ENCODE data around the gene PAX5.
"Not testable (repeated sequence)": the region's sequence is repeated elsewhere in the genome, so short reads cannot be mapped to it uniquely, and the experiment has no call there.

GRCh38 chr9:36869605-36870004 is 164.5 kb downstream of the PAX5 start:
- not testable (repeated sequence) for TF ChIP-seq CTCF, EP300 (IDR thresholded peaks at IDR 0.05)

Data from ovary (tissue), 3 donors.